GM18517 (cell line): ENCODE measurements around the gene ILDR1.
"Not testable (repeated sequence)": the region's sequence is repeated elsewhere in the genome, so short reads cannot be mapped to it uniquely, and the experiment has no call there.

Experiments
- ATAC-seq: cut with Tn5 transposase; IDR thresholded peaks from one replicate; pipeline ENCODE4 v1.9.1; 2021; ENCODE audit warnings: mild to moderate bottlenecking, moderate library complexity; ENCODE audit not compliant: unreplicated experiment

ILDR1 gene

GRCh38 chr3:121956363-121956762 is 65.7 kb downstream of the ILDR1 start:
- ATAC-seq, result no peak

GRCh38 chr3:121951291-121951919 is 70.6 kb downstream of the ILDR1 start:
- ATAC-seq, result no peak

- no peak for ATAC-seq
Observed at GRCh38 chr3:121948641-121949040, 73.4 kb downstream of the ILDR1 start.

- no peak for ATAC-seq
Observed at GRCh38 chr3:121943431-121943830, 78.6 kb downstream of the ILDR1 start.

GRCh38 chr3:121942116-121942786 is 79.8 kb downstream of the ILDR1 start:
- ATAC-seq, result no peak

- ATAC-seq, result no peak
Observed at GRCh38 chr3:121941592-121941991, 80.5 kb downstream of the ILDR1 start.

GRCh38 chr3:121938141-121938855 is 83.7 kb downstream of the ILDR1 start:
- not testable (repeated sequence) for ATAC-seq
